ENCODE measurements around the gene LSS. TPM values are rescaled to one million over a fixed set of nuclear protein-coding genes. Genes with fewer than 3 reads are reported as not detected.
"Not testable (repeated sequence)": the region's sequence is repeated elsewhere in the genome, so short reads cannot be mapped to it uniquely, and the experiment has no call there.

LSS gene
- total RNA-seq, 4 donors from 2014 or later: 128 to 251 (median 164) TPM

DNA sequence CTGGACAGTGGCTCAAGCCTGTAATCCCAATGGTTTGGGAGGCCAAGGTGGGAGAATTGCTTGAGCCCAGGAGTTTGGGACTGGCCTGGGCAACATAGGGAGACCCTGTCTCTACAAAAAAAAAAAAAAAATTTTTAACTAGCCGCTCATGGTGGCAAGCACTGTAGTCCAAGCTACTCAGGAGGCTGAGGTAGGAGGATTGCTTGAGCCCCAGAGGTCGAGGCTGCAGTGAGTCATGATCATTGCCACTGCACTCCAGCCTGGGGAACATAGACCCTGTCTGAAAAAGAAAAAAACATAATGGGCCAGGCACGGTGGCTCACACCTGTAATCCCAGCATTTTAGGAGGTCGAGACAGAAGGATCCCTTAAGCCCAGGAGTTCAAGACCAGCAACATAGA, 49.6 kb downstream of the LSS start:
- no peaks in the 10 kb centered on the region for H3K27me3 ChIP-seq
- peak in 1 of 2 donors; percentile 38 for DNase-seq (ENCODE audit: low spot score in 2 of 2)
- no peak overlapping the region for H3K27ac ChIP-seq

GRCh38 chr21:46176443-46177129, 52.0 kb downstream of the LSS start:
- H3K9me3 ChIP-seq; H3K27ac ChIP-seq; H3K4me3 ChIP-seq; H3K27me3 ChIP-seq; H3K36me3 ChIP-seq; DNase-seq (ENCODE audit: low spot score in 2 of 2); H3K4me1 ChIP-seq: not testable (repeated sequence)
- WGBS: 87% methylated on average over 3 of the region's 3 CpGs

More for the DNA sequence above, 49.6 kb downstream of the LSS start:
- no peak for TF ChIP-seq POLR2A (IDR thresholded peaks at IDR 0.05)
- no peak for TF ChIP-seq POLR2AphosphoS5 (IDR thresholded peaks at IDR 0.05)
- TF ChIP-seq EP300 (IDR thresholded peaks at IDR 0.05): no peak
- no peak for TF ChIP-seq CTCF (IDR thresholded peaks at IDR 0.05)
- WGBS: 94% methylated on average over 4 of the region's 4 CpGs
- Histone ChIP-seq H3K36me3 (no peaks in the 10 kb centered on the region), H3K9me3 (no peaks in the 10 kb centered on the region), H3K4me3 (no peak overlapping the region), H3K4me1 (peaks cover 9% of the 10 kb centered on the region)

DNA sequence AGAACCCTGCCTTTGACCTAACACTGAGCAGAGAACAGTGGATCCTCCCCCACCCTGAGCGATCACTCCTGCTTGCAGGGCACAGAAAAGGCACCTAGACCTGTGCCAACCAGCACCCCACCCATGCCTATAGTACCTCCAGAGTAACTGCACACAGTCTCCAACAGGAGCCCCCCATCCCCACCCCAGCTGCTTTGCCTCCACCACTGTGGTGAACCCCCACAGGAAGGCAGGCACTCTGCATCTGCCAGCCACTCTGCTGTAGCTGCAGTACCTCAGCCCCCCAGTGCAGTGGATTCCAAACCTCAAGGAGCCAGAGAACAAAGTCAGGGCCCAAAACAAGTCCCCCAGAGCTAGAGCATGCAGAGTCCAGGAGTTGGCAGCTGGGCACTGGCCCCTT, 55.0 kb downstream of the LSS start:
- H3K27ac ChIP-seq: no peak overlapping the region
- TF ChIP-seq POLR2A (IDR thresholded peaks at IDR 0.05) (no peak), POLR2AphosphoS5 (IDR thresholded peaks at IDR 0.05) (no peak), CTCF (IDR thresholded peaks at IDR 0.05) (no peak), EP300 (IDR thresholded peaks at IDR 0.05) (no peak)
- H3K36me3 ChIP-seq: no peaks in the 10 kb centered on the region
- H3K4me1 ChIP-seq: no peaks in the 10 kb centered on the region
- H3K27me3 ChIP-seq: no peaks in the 10 kb centered on the region
- WGBS: no CpG with 5 or more reads among the region's 1 CpG
- no peaks in the 10 kb centered on the region for H3K9me3 ChIP-seq
- no peak overlapping the region for H3K4me3 ChIP-seq
- DNase-seq (ENCODE audit: low spot score in 2 of 2): peak; percentile 51 to 57

GRCh38 chr21:46172863-46173528, 55.6 kb downstream of the LSS start:
- WGBS: 79% methylated on average over 3 of the region's 6 CpGs
- no peaks in the 10 kb centered on the region for H3K9me3 ChIP-seq
- no peaks in the 10 kb centered on the region for H3K27me3 ChIP-seq
- no peaks in the 10 kb centered on the region for H3K36me3 ChIP-seq
- no peak overlapping the region for H3K27ac ChIP-seq
- no peak overlapping the region for H3K4me3 ChIP-seq
- peak; percentile 44 to 50 for DNase-seq (ENCODE audit: low spot score in 2 of 2)
- no peaks in the 10 kb centered on the region for H3K4me1 ChIP-seq
- TF ChIP-seq CTCF (IDR thresholded peaks at IDR 0.05) (no peak), POLR2AphosphoS5 (IDR thresholded peaks at IDR 0.05) (no peak), POLR2A (IDR thresholded peaks at IDR 0.05) (no peak), EP300 (IDR thresholded peaks at IDR 0.05) (no peak)

DNA sequence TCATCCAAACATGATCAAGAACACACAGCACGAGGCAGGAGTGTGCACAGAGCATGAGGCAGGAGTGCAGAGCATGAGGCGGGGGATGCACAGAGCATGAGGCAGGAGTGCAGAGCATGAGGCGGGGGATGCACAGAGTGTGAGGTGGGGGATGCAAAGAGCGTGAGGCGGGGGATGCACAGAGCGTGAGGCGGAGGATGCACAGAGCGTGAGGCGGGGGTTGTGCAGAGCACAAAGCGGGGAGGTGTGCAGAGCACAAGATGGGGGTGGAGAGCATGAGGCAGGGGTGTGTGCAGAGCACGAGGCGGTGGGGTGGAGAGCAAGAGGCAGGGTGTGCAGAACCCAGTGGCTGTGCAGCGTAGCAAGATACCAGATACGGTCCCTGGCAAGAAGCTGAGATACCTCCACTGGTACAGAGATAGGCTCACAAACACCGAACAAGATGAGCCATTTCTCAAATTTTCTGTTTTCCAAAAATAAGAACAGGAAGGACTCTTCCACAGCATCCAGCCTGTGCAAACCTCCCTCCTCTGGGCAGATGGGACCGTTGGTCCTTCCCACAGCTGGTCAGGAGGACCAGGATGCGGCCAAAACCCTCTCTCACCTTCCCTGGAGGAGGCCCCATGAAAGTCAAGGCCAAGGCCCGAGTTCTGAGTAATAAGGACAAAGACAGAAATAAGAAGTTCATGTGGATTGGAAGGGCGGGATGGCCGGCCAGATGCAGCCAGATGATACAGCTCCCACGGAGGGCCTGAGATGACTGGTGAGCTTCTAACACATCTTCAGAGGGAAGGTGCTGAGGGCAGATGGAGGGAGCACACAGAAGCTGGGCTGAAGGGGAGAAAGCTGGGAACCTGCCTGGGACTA, 56.3 kb downstream of the LSS start:
- Histone ChIP-seq H3K9me3 (no peaks in the 10 kb centered on the region), H3K4me3 (no peak overlapping the region), H3K4me1 (no peaks in the 10 kb centered on the region), H3K27ac (no peak overlapping the region), H3K27me3 (no peaks in the 10 kb centered on the region), H3K36me3 (no peaks in the 10 kb centered on the region)
- 85% methylated on average over 20 of the region's 21 CpGs for WGBS
- TF ChIP-seq CTCF (IDR thresholded peaks at IDR 0.05): no peak
- peak; percentile 27 to 59 for DNase-seq (ENCODE audit: low spot score in 2 of 2)
